ENCODE data around the gene SMS. TPM values are rescaled to one million over a fixed set of nuclear protein-coding genes. Genes with fewer than 3 reads are reported as not detected.

Gene SMS
- polyA plus RNA-seq, 1 donor (not counting 4 experiments of a cell fraction or from before 2014, with no cell fraction given) = 142 TPM

- no peak overlapping the region for H2AFZ ChIP-seq (ENCODE audit: control insufficient read depth, low read length)
- H4K20me1 ChIP-seq (ENCODE audit: control insufficient read depth, extremely low read depth, insufficient read depth, low read length) = no peaks in the 10 kb centered on the region
- H3K4me1 ChIP-seq (ENCODE audit: control insufficient read depth, extremely low read depth, insufficient read depth, low read length) = no peaks in the 10 kb centered on the region
- no peaks in the 10 kb centered on the region for H3K9me3 ChIP-seq (ENCODE audit: control insufficient read depth, low read depth, low read length)
- no peak for DNase-seq (ENCODE audit: low read depth, low spot score)
- no peaks in the 10 kb centered on the region for H3K27me3 ChIP-seq (ENCODE audit: control insufficient read depth, extremely low read depth, insufficient read depth, low read length)
- H3K4me2 ChIP-seq (ENCODE audit: control insufficient read depth, extremely low read depth, insufficient read depth, low read depth, low read length) = no peak overlapping the region
- no peaks in the 10 kb centered on the region for H3K9me1 ChIP-seq (ENCODE audit: control insufficient read depth, extremely low read depth, insufficient read depth, low read length)
- no peak overlapping the region for H3K9ac ChIP-seq (ENCODE audit: control insufficient read depth, extremely low read depth, insufficient read depth, low read length)
- no peak overlapping the region for H3K4me3 ChIP-seq (ENCODE audit: control insufficient read depth in 2 of 3, extremely low read depth in 1 of 3, insufficient read depth in 2 of 3, low read depth in 1 of 3, low read length in 3 of 3)
- dilution Hi-C loops (cut with MboI; ENCODE audit: extremely low pct_ligation_motif_present, low sequenced_read_pairs) = no loop called here
- FAIRE-seq = no peak
- TF ChIP-seq CTCF (optimal IDR thresholded peaks at IDR 0.05 in 1 of 3, IDR thresholded peaks at IDR 0.05 in 1 of 3, conservative IDR thresholded peaks at IDR 0.05 in 1 of 3; ENCODE audit: extremely low read depth in 1 of 3, insufficient read depth in 2 of 3, low read length in 3 of 3) (no peak), EZH2 (IDR thresholded peaks at IDR 0.05; ENCODE audit: low read length) (no peak)
- no peak overlapping the region for H3K27ac ChIP-seq (ENCODE audit: control insufficient read depth, insufficient read depth, low read length)
- H3K79me2 ChIP-seq (ENCODE audit: control insufficient read depth, insufficient read depth, low read length) = no peaks in the 10 kb centered on the region
- no peaks in the 10 kb centered on the region for H3K36me3 ChIP-seq (ENCODE audit: control insufficient read depth in 2 of 2, extremely low read depth in 1 of 2, insufficient read depth in 2 of 2, low read length in 2 of 2)
Measured at GRCh38 chrX:22012051-22012450, 71.5 kb downstream of the SMS start.

GRCh38 chrX:22012931-22013330 lies 72.4 kb downstream of the SMS start:
- no peaks in the 10 kb centered on the region for H3K36me3 ChIP-seq (ENCODE audit: control insufficient read depth in 2 of 2, extremely low read depth in 1 of 2, insufficient read depth in 2 of 2, low read length in 2 of 2)
- no peak overlapping the region for H3K4me2 ChIP-seq (ENCODE audit: control insufficient read depth, extremely low read depth, insufficient read depth, low read depth, low read length)
- no peaks in the 10 kb centered on the region for H3K4me1 ChIP-seq (ENCODE audit: control insufficient read depth, extremely low read depth, insufficient read depth, low read length)
- DNase-seq (ENCODE audit: low read depth, low spot score) (no peak), FAIRE-seq (no peak)
- H3K27me3 ChIP-seq (ENCODE audit: control insufficient read depth, extremely low read depth, insufficient read depth, low read length) = no peaks in the 10 kb centered on the region
- H4K20me1 ChIP-seq (ENCODE audit: control insufficient read depth, extremely low read depth, insufficient read depth, low read length) = no peaks in the 10 kb centered on the region
- no peak overlapping the region for H3K4me3 ChIP-seq (ENCODE audit: control insufficient read depth in 2 of 3, extremely low read depth in 1 of 3, insufficient read depth in 2 of 3, low read depth in 1 of 3, low read length in 3 of 3)
- TF ChIP-seq EZH2 (IDR thresholded peaks at IDR 0.05; ENCODE audit: low read length) (no peak), CTCF (optimal IDR thresholded peaks at IDR 0.05 in 1 of 3, IDR thresholded peaks at IDR 0.05 in 1 of 3, conservative IDR thresholded peaks at IDR 0.05 in 1 of 3; ENCODE audit: extremely low read depth in 1 of 3, insufficient read depth in 2 of 3, low read length in 3 of 3) (no peak)
- H3K27ac ChIP-seq (ENCODE audit: control insufficient read depth, insufficient read depth, low read length) = no peak overlapping the region
- H3K9me1 ChIP-seq (ENCODE audit: control insufficient read depth, extremely low read depth, insufficient read depth, low read length) = no peaks in the 10 kb centered on the region
- H3K79me2 ChIP-seq (ENCODE audit: control insufficient read depth, insufficient read depth, low read length) = no peaks in the 10 kb centered on the region
- no peaks in the 10 kb centered on the region for H3K9me3 ChIP-seq (ENCODE audit: control insufficient read depth, low read depth, low read length)
- dilution Hi-C loops (cut with MboI; ENCODE audit: extremely low pct_ligation_motif_present, low sequenced_read_pairs) = no loop called here
- H2AFZ ChIP-seq (ENCODE audit: control insufficient read depth, low read length) = no peak overlapping the region
- H3K9ac ChIP-seq (ENCODE audit: control insufficient read depth, extremely low read depth, insufficient read depth, low read length) = no peak overlapping the region
